Raji (cell line): Measurements from ENCODE around the gene DNHD1.

Experiments used
- POLR2A ChIP-seq: IDR thresholded peaks from 2 replicates; pipeline ENCODE4 v1.6.1; 2011; ENCODE audit warnings: low read depth, low read length, control low read depth; ENCODE audit not compliant: insufficient read depth

Gene DNHD1

GRCh38 chr11:6488821-6489220 is 8.3 kb upstream of the DNHD1 start:
- no peak for TF ChIP-seq POLR2A

- no peak for TF ChIP-seq POLR2A
Measured at GRCh38 chr11:6489306-6489705, 7.8 kb upstream of the DNHD1 start.

DNA sequence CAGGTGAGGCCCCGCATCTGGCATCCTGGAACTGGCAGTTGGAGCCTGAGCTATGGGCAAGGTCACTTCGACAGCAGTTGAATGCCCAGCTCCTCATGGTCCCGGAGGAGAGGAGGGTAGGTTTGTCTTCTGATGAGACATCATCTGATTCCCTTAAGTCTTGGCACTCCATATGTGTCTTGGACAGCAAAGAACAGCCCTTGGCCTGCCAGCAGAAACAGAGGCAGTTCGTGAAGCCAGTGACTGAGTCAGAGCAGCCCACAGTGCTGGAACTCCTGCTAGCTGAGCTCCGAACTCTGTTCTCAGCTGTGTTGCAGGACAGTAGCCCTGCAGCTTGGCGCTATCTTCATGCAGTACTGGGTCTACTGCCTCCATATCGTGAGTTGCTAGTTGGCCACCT is 1.0 kb downstream of the DNHD1 start:
- TF ChIP-seq POLR2A: no peak

DNA sequence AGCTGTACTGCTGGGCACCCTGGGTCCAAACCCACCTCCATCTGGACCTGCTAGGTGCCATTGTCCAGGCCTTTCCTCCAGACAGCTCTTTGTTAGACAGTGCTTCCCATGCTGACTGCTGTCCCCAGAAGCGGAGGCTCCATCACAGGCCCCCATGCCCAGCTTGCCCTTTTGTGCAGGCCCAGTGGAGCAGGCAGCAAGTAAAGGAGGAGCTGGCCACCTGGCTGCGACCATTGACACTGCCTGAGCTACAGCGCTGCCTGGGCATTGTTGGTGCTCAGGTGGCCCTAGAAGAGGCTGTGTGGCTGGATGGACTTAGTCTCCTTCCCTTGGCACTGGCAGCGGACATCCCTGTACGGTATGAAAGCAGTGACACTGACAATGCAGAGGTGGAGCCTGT is 1.5 kb downstream of the DNHD1 start:
- no peak for TF ChIP-seq POLR2A

DNA sequence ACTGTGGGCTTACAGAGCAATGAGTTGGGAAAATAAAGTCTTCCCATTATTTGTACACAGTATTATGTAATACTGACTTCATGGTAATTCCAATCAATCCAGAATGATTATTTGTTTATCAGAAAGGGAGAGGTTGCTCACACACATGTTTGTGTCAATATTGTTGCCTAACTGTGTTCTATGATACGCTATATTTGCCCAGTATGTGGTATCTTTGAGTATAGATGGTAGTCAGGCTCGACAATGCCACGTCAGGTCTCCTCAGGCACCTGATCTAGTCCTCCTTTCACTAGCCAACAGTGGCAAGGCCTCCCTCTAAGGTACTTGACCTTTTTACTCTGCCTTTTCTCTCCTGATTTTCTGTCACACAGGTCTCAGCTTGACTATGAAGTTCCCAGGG is 5.3 kb downstream of the DNHD1 start:
- TF ChIP-seq POLR2A: no peak

DNA sequence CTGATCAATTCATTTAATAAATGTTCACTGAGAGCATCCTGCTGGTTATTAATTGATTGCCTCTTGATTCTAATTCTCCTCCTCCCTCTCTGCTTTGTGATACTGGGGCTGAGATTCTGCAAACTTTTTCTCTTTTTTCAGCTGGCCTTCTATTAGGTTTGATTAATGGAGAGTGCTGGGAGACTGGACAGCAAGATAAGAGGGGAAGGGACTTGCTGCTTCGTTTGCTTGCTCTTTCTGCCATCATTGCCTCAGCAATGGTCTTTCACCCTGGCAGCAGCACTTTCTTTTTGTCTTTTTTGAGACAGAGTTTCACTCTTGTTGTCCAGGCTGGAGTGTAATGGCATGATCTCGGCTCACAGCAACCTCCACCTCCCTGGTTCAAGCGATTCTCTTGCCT is 7.1 kb downstream of the DNHD1 start:
- no peak for TF ChIP-seq POLR2A

- TF ChIP-seq POLR2A: no peak
Measured at GRCh38 chr11:6505577-6506240, 8.6 kb downstream of the DNHD1 start.

- no peak for TF ChIP-seq POLR2A
Measured at GRCh38 chr11:6516865-6517264, 19.8 kb downstream of the DNHD1 start.

DNA sequence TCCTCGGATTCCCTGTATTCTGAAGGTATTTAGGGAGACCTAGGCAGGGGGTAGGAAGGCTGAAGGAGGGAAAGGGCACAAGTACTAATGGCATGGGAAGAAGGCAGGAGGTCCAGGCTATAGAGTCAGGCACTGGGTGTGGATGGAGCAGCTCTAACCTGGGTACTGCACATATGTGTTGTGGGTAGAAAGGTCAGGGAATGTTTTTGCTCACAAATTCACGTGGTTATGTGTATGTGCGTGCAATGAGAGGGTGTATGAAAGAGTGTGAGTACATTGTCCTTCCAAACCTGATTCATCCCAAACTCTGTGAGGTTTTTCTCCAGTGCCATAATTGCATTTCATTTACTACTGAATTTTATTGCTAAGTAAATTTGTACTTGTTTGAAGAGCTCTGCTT is 23.2 kb downstream of the DNHD1 start:
- TF ChIP-seq POLR2A: no peak

GRCh38 chr11:6523253-6523652 is 26.2 kb downstream of the DNHD1 start:
- no peak for TF ChIP-seq POLR2A

DNA sequence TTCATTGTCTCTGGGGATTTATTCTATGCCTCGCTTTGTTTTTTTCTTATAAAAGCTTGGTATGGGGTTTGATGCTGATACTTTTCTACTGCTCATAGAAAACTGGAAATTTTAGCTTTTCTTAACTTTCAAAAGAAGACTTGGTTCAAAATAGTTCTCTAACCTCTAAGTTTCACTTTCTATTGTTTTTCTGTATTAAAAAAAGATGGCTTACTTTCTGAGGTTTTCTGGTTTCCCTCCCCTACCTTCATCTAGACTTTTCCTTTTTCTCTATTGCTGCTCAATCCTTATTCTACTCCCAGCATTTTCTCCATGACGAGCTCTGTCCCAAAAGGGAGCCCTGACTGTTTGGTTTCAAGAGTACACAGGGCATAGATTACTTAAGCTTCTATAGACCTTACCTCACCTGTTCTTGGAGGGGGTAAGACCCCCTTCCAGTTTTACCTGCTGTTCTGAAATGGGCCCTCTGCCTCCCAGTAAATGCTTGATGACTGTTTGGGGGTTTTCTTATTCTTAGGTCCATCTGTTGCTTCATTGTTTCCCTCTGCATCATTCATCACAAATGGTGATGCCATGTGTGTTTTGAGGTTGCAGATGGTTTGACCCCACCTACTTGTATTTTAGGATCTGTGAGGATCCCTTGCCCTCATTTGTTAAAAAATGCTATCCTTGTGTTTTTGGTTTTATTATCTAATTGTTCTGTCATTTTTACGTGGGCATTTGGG is 29.5 kb downstream of the DNHD1 start:
- TF ChIP-seq POLR2A: no peak

DNA sequence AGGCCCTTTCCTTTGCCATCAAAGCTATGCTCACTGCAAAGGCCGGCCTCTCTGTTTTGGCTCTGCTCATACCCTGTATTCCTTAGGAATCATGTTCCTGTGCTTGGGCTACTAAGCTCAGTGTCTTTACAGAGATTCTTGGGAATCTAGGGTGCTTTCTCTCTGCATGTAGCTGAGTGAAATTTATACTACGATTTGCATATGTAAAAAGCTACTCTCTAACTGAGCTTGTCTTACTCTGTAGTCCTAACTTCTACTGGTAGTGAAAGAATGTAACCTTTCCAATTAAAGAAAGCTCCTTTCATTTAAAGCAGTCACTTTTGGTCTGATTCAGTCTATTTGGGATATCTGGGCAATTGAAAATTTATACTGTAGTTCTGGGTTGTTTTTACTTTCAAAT is 32.2 kb downstream of the DNHD1 start:
- no peak for TF ChIP-seq POLR2A

DNA sequence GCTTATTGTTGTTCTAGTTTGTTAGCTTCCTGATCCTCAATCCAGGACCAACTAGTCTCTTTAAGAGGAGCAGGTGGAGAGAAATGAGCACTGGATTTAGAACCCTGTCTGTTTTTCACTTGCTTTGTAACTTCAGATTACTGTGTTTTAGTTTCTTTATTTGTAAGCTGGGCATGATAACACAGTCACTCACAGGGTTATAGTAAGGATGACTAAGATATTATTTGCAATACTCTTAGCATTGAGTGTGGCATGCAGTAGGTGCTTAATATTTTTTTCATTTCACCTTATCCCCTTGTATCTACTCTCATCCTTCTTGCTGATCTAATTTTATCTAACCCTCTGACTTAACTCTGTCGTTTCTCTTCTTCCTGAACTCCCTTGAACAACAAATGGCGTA is 33.8 kb downstream of the DNHD1 start:
- TF ChIP-seq POLR2A: no peak

DNA sequence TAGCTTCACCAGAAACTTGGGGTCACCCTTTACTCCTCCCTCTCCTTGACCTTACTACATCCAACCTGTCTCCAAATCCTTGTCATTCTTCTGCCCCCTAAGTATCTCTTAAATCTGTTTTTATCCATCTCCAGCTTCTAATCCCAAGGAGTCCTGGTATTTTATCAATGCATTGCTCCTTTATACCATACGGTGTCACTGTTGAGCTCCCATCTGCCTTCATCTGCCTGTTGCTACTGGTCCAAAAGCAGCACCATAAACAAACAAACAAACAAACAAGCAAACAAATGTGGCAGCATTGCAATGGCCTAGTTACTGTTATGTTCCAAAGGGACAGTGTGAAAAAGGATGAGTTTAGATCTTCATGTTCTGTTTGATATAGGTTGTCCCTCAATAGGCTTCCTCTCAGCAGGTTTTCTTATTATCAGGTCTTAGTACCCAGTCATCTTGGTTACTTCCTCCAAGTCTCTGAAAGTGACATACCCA is 34.2 kb downstream of the DNHD1 start:
- no peak for TF ChIP-seq POLR2A

DNA sequence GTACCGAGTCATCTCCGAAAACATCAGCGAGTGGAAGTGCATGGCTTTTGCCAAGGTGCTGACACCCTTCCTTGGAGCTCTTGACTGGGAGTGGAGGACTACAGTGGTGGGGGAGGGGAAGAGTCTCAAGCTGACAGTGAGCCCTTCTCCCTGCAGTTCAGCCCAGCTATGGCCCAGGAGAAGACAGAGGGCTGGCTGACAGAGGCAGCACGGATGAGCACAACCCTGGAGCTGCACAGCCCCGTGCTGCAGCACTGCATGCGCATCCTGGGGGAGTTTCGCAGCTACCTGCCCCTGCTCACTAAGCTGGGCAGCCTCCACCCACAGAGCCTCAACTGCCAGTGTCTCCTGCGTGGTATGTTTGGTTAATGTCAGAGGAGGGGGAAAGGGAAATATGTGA is 41.4 kb downstream of the DNHD1 start:
- no peak for TF ChIP-seq POLR2A

DNA sequence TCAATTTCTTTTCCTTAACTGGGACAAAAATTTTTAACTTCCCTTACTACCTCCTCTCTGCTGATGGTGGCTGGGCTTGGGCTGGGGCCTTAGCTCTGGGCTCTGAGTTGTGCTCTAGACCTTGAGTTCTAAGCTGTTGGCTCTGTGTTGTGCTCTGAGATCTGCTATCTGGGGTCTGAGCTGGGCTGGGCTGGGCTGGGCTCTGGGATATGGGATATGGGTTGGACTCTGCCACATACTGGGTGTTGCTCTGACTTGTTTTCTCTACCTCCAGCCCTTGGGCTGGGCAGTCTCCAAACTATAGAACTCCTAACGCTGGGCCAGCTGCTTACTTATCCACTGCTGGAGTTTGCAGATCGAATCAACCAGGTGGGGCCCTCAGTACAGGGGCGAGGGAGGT is 41.9 kb downstream of the DNHD1 start:
- no peak for TF ChIP-seq POLR2A

GRCh38 chr11:6539748-6540268 is 42.7 kb downstream of the DNHD1 start:
- TF ChIP-seq POLR2A: no peak

DNA sequence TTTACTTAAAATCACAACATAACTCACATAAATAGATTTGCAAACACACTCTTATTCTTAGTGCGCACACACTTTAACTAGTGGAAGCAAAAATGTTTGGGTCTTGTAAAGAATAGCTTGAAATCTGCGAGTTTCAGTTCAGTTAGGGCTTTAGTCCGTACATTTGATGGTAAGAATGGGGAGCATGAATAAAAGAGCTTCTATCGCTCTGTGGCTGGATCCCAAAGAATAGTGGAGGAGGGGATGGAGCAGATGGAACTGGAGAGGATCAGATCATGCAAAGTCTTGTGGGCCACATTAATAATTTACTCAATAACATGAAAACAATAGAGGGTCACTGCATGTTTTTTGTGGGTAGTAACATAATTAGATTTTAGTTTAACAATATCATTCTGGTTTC is 44.3 kb downstream of the DNHD1 start:
- TF ChIP-seq POLR2A: no peak
